Germinal center (tissue), 1 donor: ENCODE results near the gene SLC41A3.

ENCODE experiments used
- DNase-seq: peaks from one replicate; pipeline ENCODE4 v3.0.0; 2012; ENCODE audit warnings: mixed read lengths, low spot score

Gene SLC41A3

GRCh38 chr3:126083913-126084767 lies at the start of gene SLC41A3:
TSS of gene SLC41A3 (minus strand) at chr3:126084124. CDS start at chr3:126068219, 15,905 bp downstream.
- peak; percentile 88 for DNase-seq

DNA sequence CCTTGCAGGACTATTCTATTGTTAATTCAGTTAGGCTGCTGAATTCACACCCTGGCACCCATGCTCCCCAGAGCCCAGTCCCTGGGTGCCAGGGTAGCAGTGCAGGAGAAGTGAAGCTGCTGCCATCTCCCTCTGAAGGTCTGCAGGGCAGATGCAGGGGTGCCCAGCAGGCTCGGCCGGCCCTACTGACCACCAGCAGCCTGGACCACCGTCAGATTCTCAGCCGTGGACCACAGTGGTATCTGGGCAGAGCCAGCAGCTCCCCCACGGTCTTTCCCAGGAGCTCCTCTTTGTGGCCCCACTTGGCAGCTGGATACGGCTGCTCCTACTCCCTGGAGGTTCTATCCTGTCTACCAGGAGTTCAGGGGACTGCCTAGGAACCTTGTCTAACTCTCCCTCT lies 49.7 kb upstream of the SLC41A3 start:
- no peak for DNase-seq

GRCh38 chr3:126132751-126133511 lies 49.0 kb upstream of the SLC41A3 start:
- no peak for DNase-seq

GRCh38 chr3:126131881-126132750 lies 48.2 kb upstream of the SLC41A3 start:
- DNase-seq, result no peak

GRCh38 chr3:126130981-126131745 lies 47.2 kb upstream of the SLC41A3 start:
- DNase-seq, result no peak

- no peak for DNase-seq
Measured at GRCh38 chr3:126130081-126130855, 46.3 kb upstream of the SLC41A3 start.

DNA sequence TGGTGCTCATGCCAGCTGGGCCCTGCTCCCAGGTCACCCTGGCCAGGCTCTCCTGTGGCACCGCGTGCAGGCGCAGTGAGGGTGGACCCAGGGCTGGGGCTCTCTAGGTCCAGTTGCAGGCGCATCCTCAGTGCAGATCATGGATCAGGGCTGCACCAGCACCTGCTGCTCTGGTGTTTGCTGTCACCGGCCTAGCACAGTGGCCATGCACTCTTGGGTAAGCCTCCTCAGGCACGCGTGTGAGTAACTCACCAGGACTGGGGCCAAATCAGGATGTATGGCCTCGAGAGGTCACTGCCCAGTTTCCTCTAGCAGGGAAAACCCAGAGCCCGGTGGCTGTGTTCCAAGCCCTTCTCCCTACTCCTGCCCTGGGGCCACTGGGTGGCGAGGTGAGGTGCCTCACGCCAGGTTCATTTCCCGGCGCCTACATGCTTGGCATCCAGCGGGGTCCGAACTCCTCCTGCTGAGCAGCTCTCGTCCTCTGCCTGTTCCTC lies 45.5 kb upstream of the SLC41A3 start:
- DNase-seq, result no peak

GRCh38 chr3:126128504-126129397 lies 44.8 kb upstream of the SLC41A3 start:
- no peak for DNase-seq

- DNase-seq, result no peak
Measured at GRCh38 chr3:126127904-126128303, 44.0 kb upstream of the SLC41A3 start.

DNA sequence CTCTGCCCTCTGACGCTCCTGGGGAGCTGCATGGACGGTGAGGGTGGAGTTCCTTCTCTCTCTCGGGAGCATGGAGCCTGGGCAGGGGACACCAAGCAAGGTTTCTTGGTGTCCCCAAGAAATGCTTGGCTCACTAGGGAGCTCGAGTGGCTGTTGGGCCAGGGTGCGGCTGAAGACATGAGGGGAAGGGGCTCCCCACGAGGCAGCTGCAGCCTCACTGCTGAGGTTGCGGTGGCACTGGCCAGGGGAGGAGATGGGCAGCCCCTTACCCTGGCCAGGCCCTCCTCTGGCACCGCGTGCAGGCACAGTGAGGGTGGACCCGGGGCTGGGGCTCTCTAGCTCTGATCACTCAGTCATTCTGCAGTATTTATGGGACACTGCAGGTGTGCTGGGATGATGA lies 43.5 kb upstream of the SLC41A3 start:
- no peak for DNase-seq

- no peak for DNase-seq
Measured at GRCh38 chr3:126126811-126127431, 43.0 kb upstream of the SLC41A3 start.

GRCh38 chr3:126126286-126126685 lies 42.4 kb upstream of the SLC41A3 start:
- no peak for DNase-seq

GRCh38 chr3:126125781-126126251 lies 41.9 kb upstream of the SLC41A3 start:
- DNase-seq, result no peak

DNA sequence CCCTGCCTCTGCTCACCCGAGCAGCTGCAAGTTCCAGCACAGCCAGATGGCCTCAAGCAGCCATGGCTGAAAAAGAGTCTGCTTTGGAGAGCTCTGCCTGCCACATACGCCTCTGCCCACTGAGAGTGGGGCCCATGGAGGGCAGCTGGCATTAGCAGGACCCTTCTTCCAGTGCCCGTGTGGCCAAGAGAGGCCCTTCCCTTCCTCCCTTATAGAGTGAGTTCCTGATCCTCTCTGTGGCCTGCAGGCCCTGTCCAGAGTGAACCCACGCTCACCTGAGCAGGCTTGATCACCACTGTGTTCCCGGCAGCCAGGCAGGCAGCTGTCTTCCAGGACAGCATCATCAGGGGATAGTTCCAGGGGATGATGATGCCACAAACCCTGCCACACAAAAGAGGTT lies 41.4 kb upstream of the SLC41A3 start:
- DNase-seq, result no peak

- DNase-seq, result no peak
Measured at GRCh38 chr3:126124896-126125295, 41.0 kb upstream of the SLC41A3 start.

GRCh38 chr3:126124148-126124868 lies 40.4 kb upstream of the SLC41A3 start:
- no peak for DNase-seq

DNA sequence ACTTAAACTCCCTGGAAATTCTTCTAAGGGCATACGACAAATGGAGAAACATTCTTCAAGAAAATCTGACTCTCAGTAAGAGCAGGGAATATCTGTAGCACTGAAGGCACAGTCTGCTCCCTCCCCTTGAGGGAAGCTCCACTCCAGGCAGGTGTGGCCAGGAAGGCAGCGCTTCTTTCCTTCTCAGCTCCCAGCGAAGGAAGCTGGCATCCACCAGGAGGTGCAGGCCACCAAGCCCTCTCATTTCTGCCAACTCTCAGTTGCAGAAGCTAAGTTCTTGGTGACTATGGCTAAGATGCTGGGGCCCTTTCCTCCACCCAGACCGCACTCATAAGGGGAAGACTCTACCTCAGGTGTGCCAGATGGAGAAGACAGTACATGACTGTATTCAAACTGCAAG lies 37.7 kb upstream of the SLC41A3 start:
- DNase-seq, result no peak

DNA sequence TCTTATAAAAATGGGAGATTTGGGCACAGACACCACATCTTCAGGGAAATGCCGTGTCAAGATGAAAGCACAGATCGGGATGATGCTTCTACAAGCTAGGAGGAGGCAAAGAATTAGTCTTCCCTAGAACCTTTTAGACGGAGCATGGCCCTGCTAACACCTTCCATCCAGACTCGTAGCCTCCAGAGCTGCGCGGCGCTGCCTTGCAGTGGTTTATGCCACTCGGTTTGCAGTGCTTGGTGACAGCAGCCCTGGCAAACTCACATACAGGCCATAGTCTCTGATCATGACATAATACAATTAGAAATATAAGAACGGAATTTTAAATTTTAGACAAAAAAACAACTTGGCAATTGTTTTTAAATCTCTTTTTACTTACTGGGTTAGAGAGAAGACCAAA lies 37.1 kb upstream of the SLC41A3 start:
- DNase-seq, result no peak
